Measurements from ENCODE around the gene CPT1B.

Gene CPT1B

GRCh38 chr22:50562523-50563412, 15.5 kb downstream of the CPT1B start, which contains the start of gene SYCE3 (continued):
- TF ChIP-seq KLF1 (tag by site-specific recombination; IDR thresholded peaks at IDR 0.05): peak; percentile 89
- TF ChIP-seq ZNF302 (tag by site-specific recombination; IDR thresholded peaks at IDR 0.05; ENCODE audit: low read depth): no peak
- TF ChIP-seq ZNF792 (tag by site-specific recombination; IDR thresholded peaks at IDR 0.05): no peak
- TF ChIP-seq MYNN (tag by site-specific recombination; IDR thresholded peaks at IDR 0.05; ENCODE audit: borderline replicate concordance): no peak
- TF ChIP-seq ZNF692 (tag by site-specific recombination; IDR thresholded peaks at IDR 0.05): peak; percentile 67; the same call in 1 of the 2 replicates
- peak; percentile 96 for TF ChIP-seq KLF16 (tag by site-specific recombination; IDR thresholded peaks at IDR 0.05)
- no peak for TF ChIP-seq FEZF1 (tag by site-specific recombination; IDR thresholded peaks at IDR 0.05)
- TF ChIP-seq AEBP2 (tag by site-specific recombination; IDR thresholded peaks at IDR 0.05; ENCODE audit: borderline replicate concordance): no peak
- TF ChIP-seq ZNF202 (tag by site-specific recombination; IDR thresholded peaks at IDR 0.05; ENCODE audit: borderline replicate concordance): no peak
- peak; percentile 99 for TF ChIP-seq ELK4 (IDR thresholded peaks at IDR 0.05; ENCODE audit: borderline replicate concordance, low read depth, low read length)
- no peak for TF ChIP-seq ZNF121 (tag by site-specific recombination; IDR thresholded peaks at IDR 0.05)
- TF ChIP-seq ZFP37 (tag by site-specific recombination; IDR thresholded peaks at IDR 0.05): no peak
- TF ChIP-seq ZNF76 (tag by site-specific recombination; IDR thresholded peaks at IDR 0.05; ENCODE audit: borderline replicate concordance, low read depth): peak; percentile 70; the same call in 1 of the 2 replicates

- Histone ChIP-seq H3K9me3 (ENCODE audit: control insufficient read depth, insufficient read depth, low read depth, low read length) (no peaks in the 10 kb centered on the region), H3K36me3 (ENCODE audit: control insufficient read depth in 2 of 2, insufficient read depth in 1 of 2, low read length in 2 of 2) (no peaks in the 10 kb centered on the region), H3K27ac (ENCODE audit: extremely low read depth, low read depth, low read length) (no peak overlapping the region), H3K4me1 (ENCODE audit: control insufficient read depth, insufficient read depth, low read length) (0 out of 2 replicates have a peak, but pooled peaks cover 2% of the 10 kb centered on the region), H3K4me3 (ENCODE audit: low read depth, low read length) (no peak overlapping the region)
- ChIA-PET CTCF (interaction anchor here (0.7 to 1.6 kb wide), 2 partner anchors 13 to 36 kb away, joined by 3 to 4 read pairs; partner anchors contain the start of gene SCO2), POLR2A (interaction anchor here (0.6 to 1.3 kb wide), 3 partner anchors 13 to 60 kb away, joined by 3 to 4 read pairs (median 3); no protein-coding TSS in a partner anchor)
- TF ChIP-seq SP2 (tag by site-specific recombination; IDR thresholded peaks at IDR 0.05) (peak; percentile 40; the same call in 1 of the 2 replicates), ZBTB1 (tag by site-specific recombination; IDR thresholded peaks at IDR 0.05) (no peak), ZSCAN30 (tag by site-specific recombination; IDR thresholded peaks at IDR 0.05) (no peak), ZNF341 (tag by site-specific recombination; IDR thresholded peaks at IDR 0.05; ENCODE audit: low read depth) (no peak), BCL11A (tag by site-specific recombination; IDR thresholded peaks at IDR 0.05; ENCODE audit: low read depth) (no peak), EGR2 (tag by site-specific recombination; IDR thresholded peaks at IDR 0.05; ENCODE audit: low read depth) (0 out of 2 replicates have a peak, but pooled peaks have one; percentile 9), ZNF548 (tag by site-specific recombination; IDR thresholded peaks at IDR 0.05) (no peak), KLF8 (tag by site-specific recombination; IDR thresholded peaks at IDR 0.05) (peak; percentile 70; the same call in 1 of the 2 replicates), ZNF302 (tag by site-specific recombination; IDR thresholded peaks at IDR 0.05; ENCODE audit: low read depth) (no peak), ZNF530 (tag by site-specific recombination; IDR thresholded peaks at IDR 0.05; ENCODE audit: low read depth) (no peak), ZNF830 (tag by site-specific recombination; IDR thresholded peaks at IDR 0.05; ENCODE audit: low read depth) (no peak), ZNF292 (tag by site-specific recombination; IDR thresholded peaks at IDR 0.05; ENCODE audit: borderline replicate concordance, low read depth) (no peak), ZNF558 (tag by site-specific recombination; IDR thresholded peaks at IDR 0.05) (no peak), PRDM4 (tag by site-specific recombination; IDR thresholded peaks at IDR 0.05) (no peak)
Observed at GRCh38 chr22:50561401-50562358, 16.5 kb downstream of the CPT1B start.
